HUDEP-2 (cell line): ENCODE measurements around the gene C3orf49.

Experiments
- DNase-seq, 76 experiments: peaks; one replicate each; lab custom pipeline; 2025; ENCODE audit not compliant: unreplicated experiment in 76 of 76; lab: John Stamatoyannopoulos, UW

C3orf49 gene

GRCh38 chr3:63847718-63848450 lies 28.8 kb downstream of the C3orf49 start:
- no peak for DNase-seq

GRCh38 chr3:63849175-63849574 lies 30.1 kb downstream of the C3orf49 start:
- no peak for DNase-seq

GRCh38 chr3:63851287-63851686 lies 32.2 kb downstream of the C3orf49 start:
- no peak for DNase-seq

- no peak for DNase-seq
These were observed 34.0 kb downstream of the C3orf49 start for GRCh38 chr3:63853106-63853505.

GRCh38 chr3:63855333-63855940 lies 36.3 kb downstream of the C3orf49 start:
- no peak for DNase-seq

GRCh38 chr3:63857311-63857710 lies 38.2 kb downstream of the C3orf49 start:
- no peak for DNase-seq

- DNase-seq, result no peak
These were observed 41.7 kb downstream of the C3orf49 start for GRCh38 chr3:63860776-63861175.

GRCh38 chr3:63861306-63861705 lies 42.2 kb downstream of the C3orf49 start:
- no peak for DNase-seq

GRCh38 chr3:63862804-63863149 lies 43.7 kb downstream of the C3orf49 start:
- DNase-seq, result peak in 1 of 76 experiments; percentile 17

GRCh38 chr3:63863150-63864007 lies 44.3 kb downstream of the C3orf49 start, which contains the start of the genes ATXN7 and THOC7:
ATXN7 (plus strand) TSS chr3:63863867; CDS start chr3:63912599, 48,732 bp downstream.
THOC7 (minus strand) TSS chr3:63863805; CDS start chr3:63863790, 15 bp downstream.
- DNase-seq, result peak in 46 of 76 experiments; percentile 3 to 58 (median 33)

- DNase-seq, result peak in 33 of 76 experiments; percentile 3 to 56 (median 26)
These were observed 45.2 kb downstream of the C3orf49 start for GRCh38 chr3:63864008-63864964.

GRCh38 chr3:63864965-63865327 lies 45.8 kb downstream of the C3orf49 start:
- DNase-seq, result no peak

GRCh38 chr3:63867225-63867624 lies 48.1 kb downstream of the C3orf49 start:
- no peak for DNase-seq

- DNase-seq, result no peak
These were observed 51.0 kb downstream of the C3orf49 start for GRCh38 chr3:63869940-63870614.

GRCh38 chr3:63870615-63871005 lies 51.5 kb downstream of the C3orf49 start:
- DNase-seq, result no peak

GRCh38 chr3:63872135-63872924 lies 53.2 kb downstream of the C3orf49 start:
- no peak for DNase-seq

GRCh38 chr3:63874769-63875168 lies 55.7 kb downstream of the C3orf49 start:
- no peak for DNase-seq

GRCh38 chr3:63875510-63875909 lies 56.4 kb downstream of the C3orf49 start:
- no peak for DNase-seq

- DNase-seq, result no peak
These were observed 57.2 kb downstream of the C3orf49 start for GRCh38 chr3:63876260-63876659.
